GM12872 (cell line): ENCODE data around the gene HINT3.

ENCODE experiments used
- CTCF ChIP-seq: IDR thresholded peaks from 3 replicates; pipeline ENCODE4 v1.5.1; 2011; ENCODE audit warnings: low read depth, mild to moderate bottlenecking, low read length, moderate library complexity; ENCODE audit not compliant: insufficient read depth

The HINT3 gene

GRCh38 chr6:125943528-125944433 is 12.8 kb upstream of the HINT3 start:
- no peak for TF ChIP-seq CTCF

- no peak for TF ChIP-seq CTCF
These were observed 12.1 kb upstream of the HINT3 start for GRCh38 chr6:125944434-125944816.

- TF ChIP-seq CTCF = no peak
These were observed 11.7 kb upstream of the HINT3 start for GRCh38 chr6:125944896-125945295.

GRCh38 chr6:125945378-125946141 is 11.0 kb upstream of the HINT3 start:
- TF ChIP-seq CTCF = no peak

- no peak for TF ChIP-seq CTCF
These were observed 9.0 kb upstream of the HINT3 start for GRCh38 chr6:125947615-125948014.

- TF ChIP-seq CTCF = no peak
These were observed 8.1 kb upstream of the HINT3 start for GRCh38 chr6:125948455-125948854.

- TF ChIP-seq CTCF = no peak
These were observed 7.5 kb upstream of the HINT3 start for GRCh38 chr6:125949069-125949468.
